WTC11 (cell line): Measurements from ENCODE around the gene DOCK1. TPM values are rescaled to one million over a fixed set of nuclear protein-coding genes. Genes with fewer than 3 reads are reported as not detected.

ENCODE experiments used
- ATAC-seq: fragments of 200-7000 bp; cut with Tn5 transposase; 2 replicates; pipeline ENCODE4 v1.10.0; 2021; ENCODE audit warnings: mild to moderate bottlenecking, moderate library complexity
- CTCF ChIA-PET: fragments of 300-600 bp; sonication (Branson Sonifier 250); formaldehyde crosslinking; loops from one replicate; lab custom pipeline; 2021; ENCODE audit warnings: antibody characterized with exemption; lab: Charles Lee
- POLR2A ChIA-PET: fragments of 350-600 bp; sonication (Branson Sonifier 250); formaldehyde crosslinking; loops from one replicate; lab custom pipeline; 2021; ENCODE audit warnings: antibody characterized with exemption; lab: Charles Lee
- DNase-seq: peaks from one replicate; pipeline ENCODE4 v3.0.0; 2021; ENCODE audit warnings: low spot score
- H3K27ac Mint-ChIP-seq: 2 replicates; pipeline ENCODE4 v1.8.0; 2021; ENCODE audit warnings: mixed read lengths
- H3K27me3 Mint-ChIP-seq: 2 replicates; pipeline ENCODE4 v1.8.0; 2021; ENCODE audit warnings: low read depth, mild to moderate bottlenecking, moderate library complexity, mixed read lengths
- H3K36me3 Mint-ChIP-seq: 2 replicates; pipeline ENCODE4 v1.8.0; 2021; ENCODE audit warnings: mixed read lengths
- H3K4me1 Mint-ChIP-seq: 2 replicates; pipeline ENCODE4 v1.8.0; 2022; ENCODE audit warnings: mixed read lengths
- H3K4me3 Mint-ChIP-seq: 2 replicates; pipeline ENCODE4 v1.8.0; 2021; ENCODE audit warnings: mild to moderate bottlenecking, moderate library complexity, mixed read lengths
- H3K9me3 Mint-ChIP-seq: 2 replicates; pipeline ENCODE4 v1.8.0; 2021; ENCODE audit warnings: mixed read lengths
- CBFB ChIP-seq: sonication (generic); formaldehyde crosslinking; IDR thresholded peaks from 2 replicates; pipeline ENCODE4 v1.8.1; 2022; ENCODE audit warnings: mild to moderate bottlenecking, low read depth, missing genetic modification reagents
- EMX1 ChIP-seq: fragments of 250-450 bp; sonication (Bioruptor Pico); IDR thresholded peaks from 2 replicates; pipeline ENCODE4 v1.8.0; 2021; ENCODE audit warnings: mild to moderate bottlenecking
- GTF2I ChIP-seq: fragments of 250-450 bp; sonication (Bioruptor Pico); conservative IDR thresholded peaks from 2 replicates; pipeline ENCODE4 v1.4.0; 2021; ENCODE audit warnings: mild to moderate bottlenecking
- KAT7 ChIP-seq: sonication (generic); formaldehyde crosslinking; IDR thresholded peaks from 2 replicates; pipeline ENCODE4 v1.8.1; 2023; ENCODE audit warnings: missing genetic modification reagents, mild to moderate bottlenecking, borderline replicate concordance
- NFATC4 ChIP-seq: fragments of 250-450 bp; sonication (Bioruptor Pico); IDR thresholded peaks from 2 replicates; pipeline ENCODE4 v1.9.0; 2021; ENCODE audit warnings: mild to moderate bottlenecking
- NR1H2 ChIP-seq: sonication (generic); formaldehyde crosslinking; IDR thresholded peaks from 2 replicates; pipeline ENCODE4 v1.9.0; 2021; ENCODE audit warnings: mild to moderate bottlenecking, moderate library complexity, missing genetic modification reagents
- NR2C2 ChIP-seq: sonication (generic); formaldehyde crosslinking; IDR thresholded peaks from 2 replicates; pipeline ENCODE4 v1.8.0; 2022; ENCODE audit warnings: mild to moderate bottlenecking, missing genetic modification reagents
- RELA ChIP-seq: sonication (generic); formaldehyde crosslinking; IDR thresholded peaks from 2 replicates; pipeline ENCODE4 v1.8.1; 2022; ENCODE audit warnings: missing genetic modification reagents, mild to moderate bottlenecking, borderline replicate concordance
- SMAD3 ChIP-seq: sonication (generic); formaldehyde crosslinking; IDR thresholded peaks from 2 replicates; pipeline ENCODE4 v1.8.0; 2022; ENCODE audit warnings: missing genetic modification reagents, mild to moderate bottlenecking, borderline replicate concordance
- SOX15 ChIP-seq: fragments of 250-450 bp; sonication (Bioruptor Pico); IDR thresholded peaks from 2 replicates; pipeline ENCODE4 v1.9.0; 2021; ENCODE audit warnings: mild to moderate bottlenecking
- ZNF138 ChIP-seq: sonication (generic); formaldehyde crosslinking; conservative IDR thresholded peaks from 2 replicates; pipeline ENCODE4 v1.8.1; 2022; ENCODE audit warnings: mild to moderate bottlenecking, moderate library complexity, missing genetic modification reagents
- ZNF396 ChIP-seq: fragments of 250-450 bp; sonication (Bioruptor Pico); IDR thresholded peaks from 2 replicates; pipeline ENCODE4 v1.8.0; 2021; ENCODE audit warnings: mild to moderate bottlenecking, moderate library complexity, borderline replicate concordance
- ZNF671 ChIP-seq: fragments of 250-450 bp; sonication (Bioruptor Pico); IDR thresholded peaks from 2 replicates; pipeline ENCODE4 v1.8.0; 2021; ENCODE audit warnings: mild to moderate bottlenecking
- total RNA-seq: library from RNA; stranded (reverse); gene quantifications from 3 replicates; pipeline ENCODE4 v1.2.3, GENCODE V29; 2021
- TF ChIP-seq, protein P1 (sequence below): sonication (generic); formaldehyde crosslinking; IDR thresholded peaks from 2 replicates; pipeline ENCODE4 v1.8.0; 2022; ENCODE audit warnings: mild to moderate bottlenecking, missing genetic modification reagents
- TF ChIP-seq, protein P2 (sequence below): sonication (generic); formaldehyde crosslinking; conservative IDR thresholded peaks from 2 replicates; pipeline ENCODE4 v1.8.1; 2023; ENCODE audit warnings: mild to moderate bottlenecking, low read depth, missing genetic modification reagents, moderate library complexity
- TF ChIP-seq, protein P3 (sequence below): sonication (generic); formaldehyde crosslinking; IDR thresholded peaks from 2 replicates; pipeline ENCODE4 v1.8.1; 2022; ENCODE audit warnings: mild to moderate bottlenecking, moderate library complexity, missing genetic modification reagents
- TF ChIP-seq, protein P4 (sequence below): sonication (generic); formaldehyde crosslinking; IDR thresholded peaks from 2 replicates; pipeline ENCODE4 v1.8.1; 2022; ENCODE audit warnings: low read depth, missing genetic modification reagents, borderline replicate concordance
- TF ChIP-seq, protein P5 (sequence below): sonication (generic); formaldehyde crosslinking; IDR thresholded peaks from 2 replicates; pipeline ENCODE4 v1.8.1; 2022; ENCODE audit warnings: mild to moderate bottlenecking, missing genetic modification reagents, moderate library complexity, borderline replicate concordance
- TF ChIP-seq, protein P6 (sequence below): fragments of 250-450 bp; sonication (Bioruptor Pico); IDR thresholded peaks from 2 replicates; pipeline ENCODE4 v1.9.0; 2021; ENCODE audit warnings: mild to moderate bottlenecking
- TF ChIP-seq, protein P7 (sequence below): sonication (generic); formaldehyde crosslinking; IDR thresholded peaks from 2 replicates; pipeline ENCODE4 v1.8.1; 2023; ENCODE audit warnings: mild to moderate bottlenecking, missing genetic modification reagents, moderate library complexity

The DOCK1 gene
- total RNA-seq, 1 experiment from 2014 or later: 52.1 TPM

DNA sequence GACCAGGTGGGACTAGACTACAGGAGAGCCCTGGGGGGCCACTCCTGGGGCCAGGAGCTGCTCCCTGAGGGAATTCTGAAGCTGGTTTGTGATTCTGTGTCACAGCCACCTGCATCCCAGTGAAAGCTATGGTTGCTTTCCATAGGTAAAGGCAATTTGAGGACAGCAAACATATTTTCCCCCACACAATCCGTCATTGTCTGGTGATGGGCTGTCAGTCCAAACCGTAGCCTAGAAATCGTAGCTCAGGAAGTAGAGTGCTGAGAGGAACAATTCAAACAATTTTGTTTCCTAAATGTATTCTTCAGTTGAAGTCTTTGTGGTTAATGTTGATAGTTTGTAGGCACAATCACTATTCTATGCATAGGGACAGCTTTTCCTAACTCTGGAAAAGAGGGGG, 397.1 kb downstream of the DOCK1 start:
- TF ChIP-seq, protein P1, sequence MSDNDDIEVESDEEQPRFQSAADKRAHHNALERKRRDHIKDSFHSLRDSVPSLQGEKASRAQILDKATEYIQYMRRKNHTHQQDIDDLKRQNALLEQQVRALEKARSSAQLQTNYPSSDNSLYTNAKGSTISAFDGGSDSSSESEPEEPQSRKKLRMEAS: no peak
- TF ChIP-seq, protein P2, sequence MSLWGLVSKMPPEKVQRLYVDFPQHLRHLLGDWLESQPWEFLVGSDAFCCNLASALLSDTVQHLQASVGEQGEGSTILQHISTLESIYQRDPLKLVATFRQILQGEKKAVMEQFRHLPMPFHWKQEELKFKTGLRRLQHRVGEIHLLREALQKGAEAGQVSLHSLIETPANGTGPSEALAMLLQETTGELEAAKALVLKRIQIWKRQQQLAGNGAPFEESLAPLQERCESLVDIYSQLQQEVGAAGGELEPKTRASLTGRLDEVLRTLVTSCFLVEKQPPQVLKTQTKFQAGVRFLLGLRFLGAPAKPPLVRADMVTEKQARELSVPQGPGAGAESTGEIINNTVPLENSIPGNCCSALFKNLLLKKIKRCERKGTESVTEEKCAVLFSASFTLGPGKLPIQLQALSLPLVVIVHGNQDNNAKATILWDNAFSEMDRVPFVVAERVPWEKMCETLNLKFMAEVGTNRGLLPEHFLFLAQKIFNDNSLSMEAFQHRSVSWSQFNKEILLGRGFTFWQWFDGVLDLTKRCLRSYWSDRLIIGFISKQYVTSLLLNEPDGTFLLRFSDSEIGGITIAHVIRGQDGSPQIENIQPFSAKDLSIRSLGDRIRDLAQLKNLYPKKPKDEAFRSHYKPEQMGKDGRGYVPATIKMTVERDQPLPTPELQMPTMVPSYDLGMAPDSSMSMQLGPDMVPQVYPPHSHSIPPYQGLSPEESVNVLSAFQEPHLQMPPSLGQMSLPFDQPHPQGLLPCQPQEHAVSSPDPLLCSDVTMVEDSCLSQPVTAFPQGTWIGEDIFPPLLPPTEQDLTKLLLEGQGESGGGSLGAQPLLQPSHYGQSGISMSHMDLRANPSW (CRISPR knock-in tag): no peak
- TF ChIP-seq CBFB (CRISPR knock-in tag) (no peak), KAT7 (no peak)
- Mint-ChIP-seq H3K4me3 (no peak overlapping the region), H3K27me3 (no peaks in the 10 kb centered on the region), H3K4me1 (peaks cover 37% of the 10 kb centered on the region), H3K27ac (no peak overlapping the region), H3K36me3 (no peaks in the 10 kb centered on the region), H3K9me3 (no peaks in the 10 kb centered on the region)
- ChIA-PET CTCF (no interaction called here), POLR2A (interaction anchor here (0.6 kb wide), 1 partner anchor 276 kb away, joined by 3 read pairs; no protein-coding TSS in a partner anchor)
- ATAC-seq (no peak), DNase-seq (no peak)

DNA sequence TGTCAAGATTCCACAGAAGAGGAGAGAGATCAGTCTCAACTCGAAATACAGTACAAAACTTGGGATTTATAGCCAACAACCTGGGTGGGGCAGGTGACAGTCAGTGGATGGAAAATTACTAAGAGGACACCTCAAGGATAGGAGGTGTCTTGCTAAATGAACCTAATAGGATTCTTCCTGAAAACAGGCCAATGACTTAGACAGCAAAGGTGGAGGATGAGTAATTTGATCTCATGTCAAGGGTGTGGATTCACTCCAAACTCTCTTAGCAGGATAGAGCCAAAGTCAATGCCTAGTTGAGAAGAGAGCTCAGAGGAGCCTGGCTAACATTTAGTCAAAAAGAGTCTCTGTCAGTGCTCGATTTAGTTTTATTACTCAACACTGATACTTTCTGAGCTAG, 397.9 kb downstream of the DOCK1 start:
- Mint-ChIP-seq H3K4me1 (peaks cover 36% of the 10 kb centered on the region), H3K27ac (no peak overlapping the region), H3K9me3 (no peaks in the 10 kb centered on the region), H3K27me3 (no peaks in the 10 kb centered on the region), H3K36me3 (no peaks in the 10 kb centered on the region)
- ChIA-PET POLR2A (no interaction called here), CTCF (interaction anchor here (1.7 kb wide), 1 partner anchor 59 kb away, joined by 4 read pairs; no protein-coding TSS in a partner anchor)
- ATAC-seq: no peak
- no peak for DNase-seq
- TF ChIP-seq, protein P3, sequence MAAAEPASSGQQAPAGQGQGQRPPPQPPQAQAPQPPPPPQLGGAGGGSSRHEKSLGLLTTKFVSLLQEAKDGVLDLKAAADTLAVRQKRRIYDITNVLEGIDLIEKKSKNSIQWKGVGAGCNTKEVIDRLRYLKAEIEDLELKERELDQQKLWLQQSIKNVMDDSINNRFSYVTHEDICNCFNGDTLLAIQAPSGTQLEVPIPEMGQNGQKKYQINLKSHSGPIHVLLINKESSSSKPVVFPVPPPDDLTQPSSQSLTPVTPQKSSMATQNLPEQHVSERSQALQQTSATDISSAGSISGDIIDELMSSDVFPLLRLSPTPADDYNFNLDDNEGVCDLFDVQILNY (CRISPR knock-in tag): no peak
- TF ChIP-seq GTF2I (CRISPR knock-in tag) (no peak), NR1H2 (no peak), ZNF138 (CRISPR knock-in tag) (no peak), ZNF396 (CRISPR knock-in tag) (no peak), SOX15 (CRISPR knock-in tag) (no peak), SMAD3 (no peak), ZNF671 (CRISPR knock-in tag) (no peak), NR2C2 (no peak)
- TF ChIP-seq, protein P4, sequence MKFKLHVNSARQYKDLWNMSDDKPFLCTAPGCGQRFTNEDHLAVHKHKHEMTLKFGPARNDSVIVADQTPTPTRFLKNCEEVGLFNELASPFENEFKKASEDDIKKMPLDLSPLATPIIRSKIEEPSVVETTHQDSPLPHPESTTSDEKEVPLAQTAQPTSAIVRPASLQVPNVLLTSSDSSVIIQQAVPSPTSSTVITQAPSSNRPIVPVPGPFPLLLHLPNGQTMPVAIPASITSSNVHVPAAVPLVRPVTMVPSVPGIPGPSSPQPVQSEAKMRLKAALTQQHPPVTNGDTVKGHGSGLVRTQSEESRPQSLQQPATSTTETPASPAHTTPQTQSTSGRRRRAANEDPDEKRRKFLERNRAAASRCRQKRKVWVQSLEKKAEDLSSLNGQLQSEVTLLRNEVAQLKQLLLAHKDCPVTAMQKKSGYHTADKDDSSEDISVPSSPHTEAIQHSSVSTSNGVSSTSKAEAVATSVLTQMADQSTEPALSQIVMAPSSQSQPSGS: no peak
- TF ChIP-seq, protein P5, sequence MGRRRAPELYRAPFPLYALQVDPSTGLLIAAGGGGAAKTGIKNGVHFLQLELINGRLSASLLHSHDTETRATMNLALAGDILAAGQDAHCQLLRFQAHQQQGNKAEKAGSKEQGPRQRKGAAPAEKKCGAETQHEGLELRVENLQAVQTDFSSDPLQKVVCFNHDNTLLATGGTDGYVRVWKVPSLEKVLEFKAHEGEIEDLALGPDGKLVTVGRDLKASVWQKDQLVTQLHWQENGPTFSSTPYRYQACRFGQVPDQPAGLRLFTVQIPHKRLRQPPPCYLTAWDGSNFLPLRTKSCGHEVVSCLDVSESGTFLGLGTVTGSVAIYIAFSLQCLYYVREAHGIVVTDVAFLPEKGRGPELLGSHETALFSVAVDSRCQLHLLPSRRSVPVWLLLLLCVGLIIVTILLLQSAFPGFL (CRISPR knock-in tag): no peak
- TF ChIP-seq, protein P6, sequence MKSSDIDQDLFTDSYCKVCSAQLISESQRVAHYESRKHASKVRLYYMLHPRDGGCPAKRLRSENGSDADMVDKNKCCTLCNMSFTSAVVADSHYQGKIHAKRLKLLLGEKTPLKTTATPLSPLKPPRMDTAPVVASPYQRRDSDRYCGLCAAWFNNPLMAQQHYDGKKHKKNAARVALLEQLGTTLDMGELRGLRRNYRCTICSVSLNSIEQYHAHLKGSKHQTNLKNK (CRISPR knock-in tag): no peak
- TF ChIP-seq, all 79 proteins: peak for 0
- no peak overlapping the region for H3K4me3 Mint-ChIP-seq

DNA sequence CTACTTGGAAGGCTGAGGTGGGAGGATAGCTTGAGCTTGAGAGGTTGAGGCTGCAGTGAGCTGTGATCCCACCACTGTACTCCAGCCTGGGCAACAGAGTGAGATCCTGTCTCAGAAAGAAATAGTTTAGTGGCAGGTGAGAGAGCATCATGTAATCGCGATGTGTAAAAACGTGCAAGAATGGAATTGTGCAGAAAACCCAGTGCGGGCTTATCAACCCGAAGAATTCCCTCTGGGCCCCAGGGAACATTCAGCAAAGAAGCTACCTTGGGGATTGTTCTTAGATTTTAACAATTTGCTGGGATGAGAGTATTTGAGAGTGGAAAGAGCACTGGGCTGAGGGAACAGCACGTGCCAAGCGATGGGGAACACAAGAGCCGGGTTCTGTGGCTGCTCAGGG, 398.5 kb downstream of the DOCK1 start:
- Mint-ChIP-seq H3K36me3 (no peaks in the 10 kb centered on the region), H3K4me1 (peaks cover 36% of the 10 kb centered on the region), H3K4me3 (no peak overlapping the region), H3K27me3 (no peaks in the 10 kb centered on the region), H3K9me3 (no peaks in the 10 kb centered on the region)
- DNase-seq: no peak
- no peak for ATAC-seq
- TF ChIP-seq GTF2I (CRISPR knock-in tag) (no peak), KAT7 (no peak), EMX1 (CRISPR knock-in tag) (no peak), NFATC4 (CRISPR knock-in tag) (no peak), RELA (no peak)
- TF ChIP-seq, protein P6 (CRISPR knock-in tag): no peak
- TF ChIP-seq, protein P5 (CRISPR knock-in tag): no peak
- TF ChIP-seq, protein P7, sequence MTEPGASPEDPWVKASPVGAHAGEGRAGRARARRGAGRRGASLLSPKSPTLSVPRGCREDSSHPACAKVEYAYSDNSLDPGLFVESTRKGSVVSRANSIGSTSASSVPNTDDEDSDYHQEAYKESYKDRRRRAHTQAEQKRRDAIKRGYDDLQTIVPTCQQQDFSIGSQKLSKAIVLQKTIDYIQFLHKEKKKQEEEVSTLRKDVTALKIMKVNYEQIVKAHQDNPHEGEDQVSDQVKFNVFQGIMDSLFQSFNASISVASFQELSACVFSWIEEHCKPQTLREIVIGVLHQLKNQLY (CRISPR knock-in tag): no peak
- TF ChIP-seq, protein P2 (CRISPR knock-in tag): no peak
- TF ChIP-seq, all 79 proteins: peak for 0
- no peak overlapping the region; the same call in 1 of the 2 replicates for H3K27ac Mint-ChIP-seq
- CTCF ChIA-PET: interaction anchor here (1.7 kb wide), 1 partner anchor 60 kb away, joined by 4 read pairs; no protein-coding TSS in a partner anchor
- POLR2A ChIA-PET: no interaction called here
